M059J (cell line): ENCODE results near the gene DOCK1. TPM values are rescaled to one million over a fixed set of nuclear protein-coding genes. Genes with fewer than 3 reads are reported as not detected.

Experiments used
- DNase-seq: peaks from one replicate; pipeline ENCODE4 v3.0.0-alpha.2; 2012; ENCODE audit warnings: low read depth
- total RNA-seq: library from RNA; depleted of rRNA; stranded (reverse); fragments of >200 nt; shearing (Covaris generic); gene quantifications from 2 replicates; pipeline ENCODE4 v1.2.3, GENCODE V29; 2014

The DOCK1 gene
- total RNA-seq, 1 experiment from 2014 or later = 29.0 TPM

DNA sequence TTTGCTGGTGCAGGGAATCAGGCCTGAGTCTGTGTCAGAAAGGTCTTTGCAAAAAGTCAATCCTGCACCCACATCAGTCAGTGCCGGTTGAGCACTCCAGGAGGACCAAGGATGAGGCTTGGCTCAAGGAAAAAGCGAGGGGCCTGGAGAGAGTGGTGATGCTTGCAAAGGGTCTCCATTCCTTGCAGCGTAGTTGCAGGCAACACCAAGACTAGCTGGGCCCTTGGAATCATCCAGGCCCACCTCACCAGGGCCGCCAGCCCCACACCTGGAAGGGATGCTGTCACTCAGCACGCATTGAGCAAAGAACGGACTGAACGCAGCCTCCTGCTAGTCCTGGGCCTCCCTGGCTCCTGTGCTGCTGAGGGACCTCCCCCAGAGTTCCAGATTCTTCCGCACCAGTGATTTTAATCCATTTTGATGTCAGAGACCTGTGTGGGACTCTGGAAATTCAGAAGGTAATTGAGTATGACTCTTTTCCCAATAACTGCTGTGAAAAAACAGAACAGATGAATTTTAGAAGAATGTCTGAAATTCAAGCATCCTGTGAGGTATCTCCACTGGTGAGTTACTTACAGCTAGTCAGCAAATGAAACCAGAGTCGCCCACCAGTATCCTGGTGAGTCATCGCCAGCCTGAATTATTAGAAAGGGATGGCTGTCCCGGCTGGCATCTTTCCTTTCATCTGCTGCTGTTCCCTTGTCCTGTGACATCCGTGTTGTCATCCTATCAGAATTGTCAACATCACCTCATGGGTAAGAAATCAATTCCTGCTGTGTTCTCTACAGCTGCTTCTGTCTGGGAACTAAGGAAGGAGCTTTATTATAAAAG lies 493.1 kb downstream of the DOCK1 start:
- DNase-seq = peak; percentile 36

DNA sequence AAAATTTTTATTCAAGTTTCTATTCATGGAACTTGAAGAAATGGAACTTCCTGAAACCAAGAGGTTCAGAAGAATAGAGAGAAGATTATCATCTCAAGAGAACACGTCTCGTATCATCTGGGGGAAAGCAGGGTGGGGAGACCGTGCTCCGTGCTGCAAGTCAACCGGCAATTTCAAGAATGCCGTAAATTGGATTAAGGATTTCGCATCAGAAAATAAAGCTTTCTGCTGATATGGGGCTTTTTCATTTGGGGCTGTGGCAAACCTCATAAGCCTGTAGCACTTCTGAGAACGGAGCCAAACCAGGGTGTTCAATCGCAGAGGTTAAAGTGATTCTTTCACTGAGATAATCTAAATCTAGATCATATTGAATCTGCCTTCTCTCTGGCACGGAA lies 493.7 kb downstream of the DOCK1 start:
- DNase-seq = no peak

DNA sequence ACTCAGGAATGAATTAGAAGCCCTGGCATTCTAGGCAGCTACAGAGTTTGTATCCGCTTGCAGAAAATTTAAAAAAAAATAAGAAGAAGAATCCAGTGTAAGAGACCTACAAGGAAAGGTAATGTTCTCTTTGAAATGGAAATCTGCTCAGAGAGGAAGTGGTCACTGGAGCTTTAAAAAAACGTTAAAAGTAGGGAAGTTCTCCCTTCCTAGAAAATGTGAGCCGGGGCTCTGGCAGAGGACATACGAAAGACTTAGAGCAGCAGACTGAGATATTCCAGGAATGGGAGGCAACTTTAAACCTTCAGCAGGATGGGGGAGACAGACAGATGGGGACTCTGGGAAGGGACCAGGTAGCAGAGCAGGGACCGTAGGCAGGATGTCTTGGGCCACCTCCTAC lies 494.4 kb downstream of the DOCK1 start:
- no peak for DNase-seq

GRCh38 chr10:127400216-127400615 lies 495.0 kb downstream of the DOCK1 start:
- no peak for DNase-seq

- DNase-seq = no peak
Measured at GRCh38 chr10:127402596-127403409, 497.6 kb downstream of the DOCK1 start.

DNA sequence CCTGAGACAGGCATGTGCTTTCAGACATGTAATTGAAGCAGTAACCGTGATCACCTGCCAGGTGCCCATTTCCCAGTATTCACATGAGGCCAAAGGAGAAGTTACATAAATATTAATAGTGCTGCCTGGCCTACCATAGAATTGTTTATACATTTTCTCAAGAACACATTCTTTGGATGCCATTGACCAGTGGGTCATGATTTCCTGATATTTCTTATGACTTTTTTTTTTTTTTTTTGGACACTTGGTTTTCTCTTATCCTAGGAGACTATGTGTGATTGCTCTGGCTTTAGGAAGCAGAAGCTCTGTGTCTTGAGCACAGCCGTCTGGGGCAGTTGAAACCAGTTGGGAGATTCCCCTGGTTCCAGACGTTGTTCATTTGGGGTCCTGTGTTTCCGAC lies 500.0 kb downstream of the DOCK1 start:
- DNase-seq = peak; percentile 51

DNA sequence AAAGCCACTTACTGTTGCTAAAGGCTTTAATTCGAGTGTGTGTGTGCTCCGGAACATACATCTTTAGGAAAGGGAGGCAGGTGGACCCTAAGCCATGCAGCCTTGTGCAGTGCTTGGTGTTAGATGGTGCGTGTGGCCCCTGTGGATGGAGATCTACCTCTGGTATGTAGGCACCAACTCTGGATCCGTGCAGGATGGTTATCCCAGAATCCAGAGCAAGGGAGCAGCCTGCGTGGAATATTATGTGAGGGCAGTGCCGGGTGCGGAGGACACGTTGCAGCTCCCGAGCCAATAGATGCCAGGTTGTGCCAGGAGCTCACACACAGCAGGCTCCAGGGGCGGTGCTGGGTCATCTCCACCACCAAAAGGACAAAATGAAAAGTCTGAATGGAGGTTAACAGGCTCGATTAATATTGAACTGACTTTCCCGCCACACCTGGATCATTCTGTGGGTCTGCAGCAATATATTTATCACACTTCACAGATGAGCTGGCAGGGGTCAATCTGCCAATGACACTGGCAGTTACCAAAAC lies 500.9 kb downstream of the DOCK1 start:
- no peak for DNase-seq

DNA sequence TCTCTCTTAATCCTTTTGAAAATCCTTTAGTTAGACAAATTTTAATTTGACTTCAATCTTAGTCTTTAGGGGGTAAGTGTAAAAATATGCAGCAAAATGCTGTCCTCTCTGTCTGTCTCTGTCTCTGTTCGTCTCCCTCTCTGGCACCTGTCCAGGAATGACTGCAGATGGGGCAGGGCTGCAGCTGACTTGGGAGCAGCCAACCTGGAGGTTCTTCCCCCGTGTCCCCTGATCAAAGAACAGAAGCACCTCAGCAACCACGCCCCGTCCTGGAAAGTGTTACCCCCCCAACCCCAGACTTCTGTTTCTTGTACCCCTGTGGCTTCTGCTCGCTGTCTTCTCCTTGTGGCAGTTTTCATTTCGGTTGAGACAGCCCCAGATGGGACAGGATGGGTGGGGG lies 502.3 kb downstream of the DOCK1 start:
- DNase-seq = no peak

DNA sequence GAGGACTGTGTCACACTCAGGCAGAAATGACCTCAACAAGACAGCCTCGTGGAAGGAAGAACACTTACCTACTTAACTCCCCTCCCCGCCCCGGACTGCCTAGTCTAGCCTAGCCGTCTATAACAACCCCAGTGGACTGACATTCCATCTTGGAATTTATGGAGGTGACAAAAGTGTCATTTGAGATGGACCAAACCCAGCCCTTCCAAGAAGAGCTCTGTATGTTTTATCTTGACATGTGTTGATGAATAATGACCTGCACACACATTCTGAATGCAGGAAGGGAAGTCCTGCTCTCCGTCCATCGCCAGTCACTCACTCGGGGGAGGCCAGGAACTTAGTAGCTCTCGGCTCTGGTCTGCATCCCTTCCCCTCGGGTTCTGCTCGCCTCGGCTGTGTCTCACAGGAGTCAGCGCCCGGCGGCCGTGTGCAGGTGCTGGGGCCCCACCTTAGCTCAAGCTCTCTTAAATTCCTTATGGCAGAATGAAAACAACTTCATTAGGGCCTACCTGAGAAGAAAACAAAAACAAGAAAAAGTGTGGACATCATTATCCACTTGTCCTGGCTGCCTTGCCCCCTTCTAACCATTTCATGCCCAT lies 503.0 kb downstream of the DOCK1 start:
- no peak for DNase-seq

DNA sequence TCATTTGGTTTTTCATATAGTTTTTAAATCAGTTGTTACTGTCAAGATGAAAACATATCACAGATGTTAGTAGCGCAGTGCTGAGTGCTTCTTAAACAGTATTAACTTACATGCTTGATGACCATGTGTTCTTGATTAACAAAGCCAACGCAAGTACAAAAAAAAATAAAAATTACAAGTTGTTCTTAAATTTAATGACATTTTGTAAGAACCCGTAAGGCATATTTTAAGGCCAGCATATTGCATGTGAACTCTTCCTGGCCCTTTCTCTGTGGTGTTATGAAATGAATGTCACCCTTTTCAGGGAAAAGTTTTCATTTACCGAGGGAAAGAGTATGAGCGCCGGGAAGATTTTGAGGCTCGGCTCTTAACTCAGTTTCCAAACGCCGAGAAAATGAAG lies 503.5 kb downstream of the DOCK1 start:
- no peak for DNase-seq

GRCh38 chr10:127410030-127410429 lies 504.8 kb downstream of the DOCK1 start:
- DNase-seq = no peak

- DNase-seq = no peak
Measured at GRCh38 chr10:127411062-127411461, 505.8 kb downstream of the DOCK1 start.

GRCh38 chr10:127413326-127413725 lies 508.1 kb downstream of the DOCK1 start:
- no peak for DNase-seq

DNA sequence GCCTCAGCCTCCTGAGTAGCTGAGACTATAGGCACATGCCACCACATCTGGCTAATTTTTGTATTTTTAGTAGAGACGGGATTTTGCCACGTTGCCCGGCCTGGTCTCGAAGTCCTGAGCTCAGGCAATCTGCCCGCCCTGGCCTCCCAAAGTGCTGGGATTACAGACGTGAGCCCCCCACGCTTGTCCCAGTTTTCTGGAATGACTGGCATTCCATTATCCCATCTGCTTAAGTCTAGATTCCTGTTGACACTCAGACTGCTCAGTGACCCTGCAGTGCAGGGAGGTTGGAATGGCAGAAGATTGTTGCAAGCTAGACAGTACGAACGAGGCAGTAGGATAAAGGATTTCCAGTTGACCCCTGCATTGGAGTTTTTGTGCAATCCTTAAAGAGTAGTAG lies 508.8 kb downstream of the DOCK1 start:
- no peak for DNase-seq

- no peak for DNase-seq
Measured at GRCh38 chr10:127415116-127415515, 509.9 kb downstream of the DOCK1 start.

GRCh38 chr10:127415901-127416581 lies 510.8 kb downstream of the DOCK1 start:
- no peak for DNase-seq

DNA sequence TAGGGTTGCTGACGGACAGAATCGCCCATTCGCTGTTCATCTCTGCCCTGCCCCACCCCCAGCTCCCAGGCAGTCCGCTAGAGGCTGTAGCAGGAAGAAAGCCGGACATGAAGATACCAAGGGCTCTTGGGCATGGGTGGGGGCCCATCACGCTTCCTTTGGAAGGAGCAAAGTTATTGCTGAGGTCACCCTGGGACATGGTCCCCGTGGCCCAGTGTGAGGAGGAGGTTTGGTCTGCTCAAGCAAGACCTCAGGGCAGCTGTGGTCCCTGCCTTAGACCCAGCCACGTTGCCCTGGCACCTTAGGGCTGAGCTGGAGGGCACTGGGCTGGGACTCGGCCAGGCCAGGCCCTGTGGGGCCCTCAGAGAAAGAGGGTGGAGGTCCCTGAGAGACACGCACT lies 511.8 kb downstream of the DOCK1 start:
- no peak for DNase-seq

- DNase-seq = no peak
Measured at GRCh38 chr10:127417686-127418401, 512.6 kb downstream of the DOCK1 start.

GRCh38 chr10:127418536-127419168 lies 513.4 kb downstream of the DOCK1 start:
- DNase-seq = no peak

- DNase-seq = no peak
Measured at GRCh38 chr10:127420138-127420684, 515.0 kb downstream of the DOCK1 start.
